WTC11 (cell line): Measurements from ENCODE around the gene MIA2. TPM values are rescaled to one million over a fixed set of nuclear protein-coding genes. Genes with fewer than 3 reads are reported as not detected.
"Not testable (repeated sequence)": the region's sequence is repeated elsewhere in the genome, so short reads cannot be mapped to it uniquely, and the experiment has no call there.

Source experiments
- ATAC-seq: fragments of 200-7000 bp; cut with Tn5 transposase; 2 replicates; pipeline ENCODE4 v1.10.0; 2021; ENCODE audit warnings: mild to moderate bottlenecking, moderate library complexity
- CTCF ChIA-PET: fragments of 300-600 bp; sonication (Branson Sonifier 250); formaldehyde crosslinking; loops from one replicate; lab custom pipeline; 2021; ENCODE audit warnings: antibody characterized with exemption; lab: Charles Lee
- POLR2A ChIA-PET: fragments of 350-600 bp; sonication (Branson Sonifier 250); formaldehyde crosslinking; loops from one replicate; lab custom pipeline; 2021; ENCODE audit warnings: antibody characterized with exemption; lab: Charles Lee
- DNase-seq: peaks from one replicate; pipeline ENCODE4 v3.0.0; 2021; ENCODE audit warnings: low spot score
- H3K27ac Mint-ChIP-seq: 2 replicates; pipeline ENCODE4 v1.8.0; 2021; ENCODE audit warnings: mixed read lengths
- H3K27me3 Mint-ChIP-seq: 2 replicates; pipeline ENCODE4 v1.8.0; 2021; ENCODE audit warnings: low read depth, mild to moderate bottlenecking, moderate library complexity, mixed read lengths
- H3K36me3 Mint-ChIP-seq: 2 replicates; pipeline ENCODE4 v1.8.0; 2021; ENCODE audit warnings: mixed read lengths
- H3K4me1 Mint-ChIP-seq: 2 replicates; pipeline ENCODE4 v1.8.0; 2022; ENCODE audit warnings: mixed read lengths
- H3K4me3 Mint-ChIP-seq: 2 replicates; pipeline ENCODE4 v1.8.0; 2021; ENCODE audit warnings: mild to moderate bottlenecking, moderate library complexity, mixed read lengths
- H3K9me3 Mint-ChIP-seq: 2 replicates; pipeline ENCODE4 v1.8.0; 2021; ENCODE audit warnings: mixed read lengths
- CBFB ChIP-seq: sonication (generic); formaldehyde crosslinking; IDR thresholded peaks from 2 replicates; pipeline ENCODE4 v1.8.1; 2022; ENCODE audit warnings: mild to moderate bottlenecking, low read depth, missing genetic modification reagents
- E2F4 ChIP-seq: sonication (generic); formaldehyde crosslinking; IDR thresholded peaks from 2 replicates; pipeline ENCODE4 v1.8.1; 2022; ENCODE audit warnings: low read depth, mild to moderate bottlenecking, moderate library complexity, missing genetic modification reagents, borderline replicate concordance
- EMX1 ChIP-seq: fragments of 250-450 bp; sonication (Bioruptor Pico); IDR thresholded peaks from 2 replicates; pipeline ENCODE4 v1.8.0; 2021; ENCODE audit warnings: mild to moderate bottlenecking
- FOXK1 ChIP-seq: sonication (generic); formaldehyde crosslinking; IDR thresholded peaks from 2 replicates; pipeline ENCODE4 v1.8.0; 2022; ENCODE audit warnings: mild to moderate bottlenecking, moderate library complexity, missing genetic modification reagents
- MXD4 ChIP-seq: fragments of 250-450 bp; sonication (Bioruptor Pico); IDR thresholded peaks from 2 replicates; pipeline ENCODE4 v1.8.0; 2021; ENCODE audit warnings: mild to moderate bottlenecking, moderate library complexity, borderline replicate concordance
- MYBL2 ChIP-seq: sonication (generic); formaldehyde crosslinking; IDR thresholded peaks from 2 replicates; pipeline ENCODE4 v1.8.1; 2023; ENCODE audit warnings: mild to moderate bottlenecking, moderate library complexity, missing genetic modification reagents
- RELA ChIP-seq: sonication (generic); formaldehyde crosslinking; IDR thresholded peaks from 2 replicates; pipeline ENCODE4 v1.8.1; 2022; ENCODE audit warnings: missing genetic modification reagents, mild to moderate bottlenecking, borderline replicate concordance
- SMAD3 ChIP-seq: sonication (generic); formaldehyde crosslinking; IDR thresholded peaks from 2 replicates; pipeline ENCODE4 v1.8.0; 2022; ENCODE audit warnings: missing genetic modification reagents, mild to moderate bottlenecking, borderline replicate concordance
- SOX15 ChIP-seq: fragments of 250-450 bp; sonication (Bioruptor Pico); IDR thresholded peaks from 2 replicates; pipeline ENCODE4 v1.9.0; 2021; ENCODE audit warnings: mild to moderate bottlenecking
- SP1 ChIP-seq: sonication (generic); formaldehyde crosslinking; conservative IDR thresholded peaks from 2 replicates; pipeline ENCODE4 v1.8.1; 2022; ENCODE audit warnings: missing genetic modification reagents
- TEAD1 ChIP-seq: sonication (generic); formaldehyde crosslinking; IDR thresholded peaks from 2 replicates; pipeline ENCODE4 v1.8.0; 2022; ENCODE audit warnings: mild to moderate bottlenecking, missing genetic modification reagents
- TEAD4 ChIP-seq: sonication (generic); formaldehyde crosslinking; IDR thresholded peaks from 2 replicates; pipeline ENCODE4 v1.8.0; 2022; ENCODE audit warnings: mild to moderate bottlenecking, missing genetic modification reagents
- ZNF121 ChIP-seq: sonication (generic); formaldehyde crosslinking; IDR thresholded peaks from 2 replicates; pipeline ENCODE4 v1.8.0; 2023; ENCODE audit warnings: missing genetic modification reagents
- ZNF138 ChIP-seq: sonication (generic); formaldehyde crosslinking; conservative IDR thresholded peaks from 2 replicates; pipeline ENCODE4 v1.8.1; 2022; ENCODE audit warnings: mild to moderate bottlenecking, moderate library complexity, missing genetic modification reagents
- ZNF423 ChIP-seq: fragments of 250-450 bp; sonication (Bioruptor Pico); IDR thresholded peaks from 2 replicates; pipeline ENCODE4 v2.1.2; 2022; ENCODE audit warnings: mild to moderate bottlenecking, moderate library complexity
- total RNA-seq: library from RNA; stranded (reverse); gene quantifications from 3 replicates; pipeline ENCODE4 v1.2.3, GENCODE V29; 2021
- TF ChIP-seq, protein P1 (sequence below): sonication (generic); formaldehyde crosslinking; IDR thresholded peaks from 2 replicates; pipeline ENCODE4 v1.8.1; 2023; ENCODE audit warnings: mild to moderate bottlenecking, missing genetic modification reagents, moderate library complexity
- TF ChIP-seq, protein P2 (sequence below): fragments of 250-450 bp; sonication (Bioruptor Pico); IDR thresholded peaks from 2 replicates; pipeline ENCODE4 v1.9.0; 2021; ENCODE audit warnings: moderate library complexity, mild to moderate bottlenecking, inconsistent platforms, borderline replicate concordance
- TF ChIP-seq, protein P3 (sequence below): sonication (generic); formaldehyde crosslinking; IDR thresholded peaks from 2 replicates; pipeline ENCODE4 v1.8.1; 2023; ENCODE audit warnings: mild to moderate bottlenecking, missing genetic modification reagents
- TF ChIP-seq, protein P4 (sequence below): fragments of 250-450 bp; sonication (Bioruptor Pico); IDR thresholded peaks from 2 replicates; pipeline ENCODE4 v1.9.0; 2021; ENCODE audit warnings: mild to moderate bottlenecking
- TF ChIP-seq, protein P5 (sequence below): fragments of 250-450 bp; sonication (Bioruptor Pico); conservative IDR thresholded peaks from 2 replicates; pipeline ENCODE4 v1.9.0; 2021; ENCODE audit warnings: mild to moderate bottlenecking

Gene MIA2
- total RNA-seq, 1 experiment from 2014 or later = 11.3 TPM

DNA sequence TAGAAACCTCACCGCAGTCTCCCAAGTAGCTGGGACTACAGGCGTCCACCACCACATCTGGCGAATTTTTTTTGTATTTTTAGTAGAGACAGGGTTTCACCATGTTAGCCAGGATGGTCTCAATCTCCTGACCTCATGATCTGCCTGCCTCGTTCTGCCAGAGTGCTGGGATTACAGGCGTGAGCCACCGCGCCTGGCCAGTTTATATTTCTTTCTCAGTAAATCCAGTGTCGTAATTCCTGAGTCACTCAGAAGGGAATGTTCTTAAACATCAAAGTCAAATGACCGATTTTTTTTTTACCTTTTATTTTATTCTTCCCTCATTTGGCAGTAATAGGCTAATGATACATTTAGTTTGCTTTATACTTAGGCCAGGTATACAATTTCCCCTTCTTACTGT, 118.0 kb downstream of the MIA2 start (continued):
- TF ChIP-seq E2F4 (CRISPR knock-in tag) (no peak), FOXK1 (no peak), ZNF121 (no peak), EMX1 (no peak), TEAD4 (CRISPR knock-in tag) (no peak), CBFB (CRISPR knock-in tag) (no peak)
- TF ChIP-seq, protein P1, sequence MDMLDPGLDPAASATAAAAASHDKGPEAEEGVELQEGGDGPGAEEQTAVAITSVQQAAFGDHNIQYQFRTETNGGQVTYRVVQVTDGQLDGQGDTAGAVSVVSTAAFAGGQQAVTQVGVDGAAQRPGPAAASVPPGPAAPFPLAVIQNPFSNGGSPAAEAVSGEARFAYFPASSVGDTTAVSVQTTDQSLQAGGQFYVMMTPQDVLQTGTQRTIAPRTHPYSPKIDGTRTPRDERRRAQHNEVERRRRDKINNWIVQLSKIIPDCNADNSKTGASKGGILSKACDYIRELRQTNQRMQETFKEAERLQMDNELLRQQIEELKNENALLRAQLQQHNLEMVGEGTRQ (CRISPR knock-in tag) = no peak

DNA sequence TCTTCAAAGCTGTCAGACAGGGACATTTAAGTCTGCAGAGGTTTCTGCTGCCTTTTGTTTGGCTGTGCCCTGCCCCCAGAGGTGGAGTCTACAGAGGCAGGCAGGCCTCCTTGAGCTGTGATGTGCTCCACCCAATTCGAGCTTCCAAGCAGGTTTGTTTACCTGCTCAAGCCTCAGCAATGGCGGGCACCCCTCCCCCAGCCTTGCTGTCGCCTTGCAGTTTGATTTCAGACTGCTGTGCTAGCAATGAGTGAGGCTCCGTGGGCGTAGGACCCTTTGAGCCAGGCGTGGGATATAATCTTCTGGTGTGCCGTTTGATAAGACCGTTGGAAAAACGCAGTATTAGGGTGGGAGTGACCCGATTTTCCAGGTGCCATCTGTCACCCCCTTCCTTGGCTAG, 125.4 kb downstream of the MIA2 start:
- H3K27ac Mint-ChIP-seq, POLR2A ChIA-PET, CTCF ChIA-PET, DNase-seq, H3K27me3 Mint-ChIP-seq, H3K4me1 Mint-ChIP-seq, ATAC-seq, H3K4me3 Mint-ChIP-seq: not testable (repeated sequence)
- peaks cover 37% of the 10 kb centered on the region for H3K9me3 Mint-ChIP-seq
- H3K36me3 Mint-ChIP-seq = peaks cover 45% of the 10 kb centered on the region

DNA sequence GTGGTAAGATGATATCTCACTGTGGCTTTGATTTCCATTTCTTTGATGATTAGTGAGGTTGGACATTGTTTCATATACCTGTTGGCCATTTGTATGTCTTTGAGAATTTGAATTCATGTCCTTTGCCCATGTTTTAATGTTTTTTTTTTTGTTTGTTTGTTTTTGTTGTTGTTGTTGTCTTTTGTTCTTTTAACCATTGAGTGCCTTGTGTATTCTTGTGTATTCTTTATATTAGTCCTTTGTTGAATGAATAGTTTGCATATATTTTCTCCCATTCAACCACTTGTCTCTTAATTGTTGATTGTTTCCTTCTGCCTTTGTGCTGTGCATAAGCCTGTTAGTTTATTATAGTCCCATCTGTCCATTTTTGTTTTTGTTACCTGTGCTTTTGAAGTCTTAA, 126.6 kb downstream of the MIA2 start:
- DNase-seq = no peak

GRCh38 chr14:39361556-39361955, 127.8 kb downstream of the MIA2 start:
- ATAC-seq, POLR2A ChIA-PET, H3K4me1 Mint-ChIP-seq, H3K27me3 Mint-ChIP-seq, DNase-seq, CTCF ChIA-PET, H3K4me3 Mint-ChIP-seq, H3K27ac Mint-ChIP-seq: not testable (repeated sequence)
- Mint-ChIP-seq H3K9me3 (peaks cover 46% of the 10 kb centered on the region), H3K36me3 (peaks cover 55% of the 10 kb centered on the region)

More for the DNA sequence above, 126.6 kb downstream of the MIA2 start:
- H3K9me3 Mint-ChIP-seq = peaks cover 41% of the 10 kb centered on the region
- POLR2A ChIA-PET = no interaction called here
- no peak for ATAC-seq
- H3K36me3 Mint-ChIP-seq = peaks cover 50% of the 10 kb centered on the region
- TF ChIP-seq ZNF138 (CRISPR knock-in tag) = no peak
- TF ChIP-seq, protein P2, sequence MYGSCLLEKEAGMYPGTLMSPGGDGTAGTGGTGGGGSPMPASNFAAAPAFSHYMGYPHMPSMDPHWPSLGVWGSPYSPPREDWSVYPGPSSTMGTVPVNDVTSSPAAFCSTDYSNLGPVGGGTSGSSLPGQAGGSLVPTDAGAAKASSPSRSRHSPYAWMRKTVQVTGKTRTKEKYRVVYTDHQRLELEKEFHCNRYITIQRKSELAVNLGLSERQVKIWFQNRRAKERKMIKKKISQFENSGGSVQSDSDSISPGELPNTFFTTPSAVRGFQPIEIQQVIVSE (CRISPR knock-in tag) = no peak
- TF ChIP-seq MXD4 = no peak
- TF ChIP-seq TEAD1 (CRISPR knock-in tag) = no peak
- TF ChIP-seq EMX1 = no peak
- CTCF ChIA-PET = no interaction called here
- H3K4me3 Mint-ChIP-seq = no peak overlapping the region
- H3K27ac Mint-ChIP-seq = no peak overlapping the region
- no peaks in the 10 kb centered on the region for H3K27me3 Mint-ChIP-seq
- H3K4me1 Mint-ChIP-seq = no peaks in the 10 kb centered on the region

DNA sequence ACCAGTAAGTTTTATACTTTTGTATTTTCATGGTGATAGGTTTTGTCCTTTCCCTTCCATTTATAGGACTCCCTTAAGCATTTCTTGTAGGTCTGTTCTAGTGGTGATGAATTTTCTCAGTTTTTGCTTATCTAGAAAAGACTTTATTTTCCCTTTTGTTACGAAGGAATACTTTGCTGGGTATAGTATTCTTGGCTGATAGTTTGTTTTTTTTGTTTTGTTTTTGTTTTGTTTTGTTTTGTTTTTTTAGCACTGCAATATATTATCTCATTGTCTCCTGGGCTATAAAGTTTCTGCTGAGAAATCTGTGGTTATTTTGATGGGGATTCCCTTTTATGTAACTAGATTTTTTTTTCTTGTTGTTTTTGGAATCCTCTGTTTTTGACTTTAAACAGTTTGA, 130.8 kb downstream of the MIA2 start:
- Mint-ChIP-seq H3K36me3 (peaks cover 30% of the 10 kb centered on the region), H3K4me1 (peaks cover 32% of the 10 kb centered on the region), H3K4me3 (no peak overlapping the region), H3K9me3 (peaks cover 30% of the 10 kb centered on the region), H3K27me3 (no peaks in the 10 kb centered on the region), H3K27ac (no peak overlapping the region)
- DNase-seq (no peak), ATAC-seq (no peak)
- ChIA-PET POLR2A (no interaction called here), CTCF (no interaction called here)
- TF ChIP-seq ZNF423 (CRISPR knock-in tag) (no peak), MYBL2 (CRISPR knock-in tag) (no peak), SMAD3 (no peak), SOX15 (CRISPR knock-in tag) (no peak), SP1 (no peak), E2F4 (CRISPR knock-in tag) (no peak), RELA (CRISPR knock-in tag) (no peak)
- TF ChIP-seq, protein P3, sequence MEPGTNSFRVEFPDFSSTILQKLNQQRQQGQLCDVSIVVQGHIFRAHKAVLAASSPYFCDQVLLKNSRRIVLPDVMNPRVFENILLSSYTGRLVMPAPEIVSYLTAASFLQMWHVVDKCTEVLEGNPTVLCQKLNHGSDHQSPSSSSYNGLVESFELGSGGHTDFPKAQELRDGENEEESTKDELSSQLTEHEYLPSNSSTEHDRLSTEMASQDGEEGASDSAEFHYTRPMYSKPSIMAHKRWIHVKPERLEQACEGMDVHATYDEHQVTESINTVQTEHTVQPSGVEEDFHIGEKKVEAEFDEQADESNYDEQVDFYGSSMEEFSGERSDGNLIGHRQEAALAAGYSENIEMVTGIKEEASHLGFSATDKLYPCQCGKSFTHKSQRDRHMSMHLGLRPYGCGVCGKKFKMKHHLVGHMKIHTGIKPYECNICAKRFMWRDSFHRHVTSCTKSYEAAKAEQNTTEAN (CRISPR knock-in tag) = no peak
- TF ChIP-seq, protein P4, sequence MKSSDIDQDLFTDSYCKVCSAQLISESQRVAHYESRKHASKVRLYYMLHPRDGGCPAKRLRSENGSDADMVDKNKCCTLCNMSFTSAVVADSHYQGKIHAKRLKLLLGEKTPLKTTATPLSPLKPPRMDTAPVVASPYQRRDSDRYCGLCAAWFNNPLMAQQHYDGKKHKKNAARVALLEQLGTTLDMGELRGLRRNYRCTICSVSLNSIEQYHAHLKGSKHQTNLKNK (CRISPR knock-in tag) = no peak
- TF ChIP-seq, protein P5, sequence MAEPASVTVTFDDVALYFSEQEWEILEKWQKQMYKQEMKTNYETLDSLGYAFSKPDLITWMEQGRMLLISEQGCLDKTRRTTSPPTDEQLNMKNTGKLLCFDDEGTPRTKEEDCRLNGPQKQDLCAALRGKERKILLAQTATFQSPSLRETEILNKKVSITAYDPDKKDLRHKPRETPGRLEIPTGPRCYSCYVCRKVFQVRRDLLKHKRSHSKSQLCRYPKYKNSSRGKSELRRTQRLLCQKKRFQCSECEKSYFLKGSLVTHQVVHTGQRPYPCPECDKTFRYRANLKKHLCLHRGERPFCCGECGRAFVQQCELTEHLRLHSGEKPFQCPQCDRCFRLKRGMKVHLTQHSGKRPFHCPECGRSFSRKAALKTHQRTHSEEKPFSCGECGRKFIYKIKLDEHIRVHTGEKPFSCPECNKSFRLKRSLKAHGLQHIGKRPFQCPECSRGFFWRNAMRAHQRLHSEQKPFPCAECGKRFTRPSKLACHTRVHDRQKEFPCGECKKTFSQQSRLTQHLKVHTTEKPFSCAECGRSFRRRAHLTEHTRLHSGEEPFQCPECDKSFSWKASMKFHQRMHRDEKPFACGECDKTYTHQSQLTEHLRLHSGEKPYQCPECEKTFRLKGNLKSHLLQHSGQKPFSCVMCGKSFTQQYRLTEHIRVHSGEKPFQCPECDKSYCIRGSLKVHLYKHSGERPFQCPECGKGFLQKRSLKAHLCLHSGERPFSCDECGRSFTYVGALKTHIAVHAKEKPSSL (CRISPR knock-in tag) = no peak
